A549 (cell line): ENCODE data around the gene GPX5. TPM values are rescaled to one million over a fixed set of nuclear protein-coding genes. Genes with fewer than 3 reads are reported as not detected.

Source experiments
- CBX8 ChIP-seq: fragments of 200-600 bp; sonication (generic); IDR thresholded peaks from 2 replicates; pipeline ENCODE4 v1.6.1; 2016
- CHD4 ChIP-seq: fragments of 200-600 bp; sonication (generic); IDR thresholded peaks from 2 replicates; pipeline ENCODE4 v1.6.1; 2016; ENCODE audit warnings: antibody characterized with exemption, mild to moderate bottlenecking, borderline replicate concordance
- ESRRA ChIP-seq: fragments of 150-350 bp; IDR thresholded peaks from 2 replicates; pipeline ENCODE4 v1.6.1; 2014; ENCODE audit warnings: mild to moderate bottlenecking, low read length, borderline replicate concordance
- HDAC2 ChIP-seq: fragments of 200-600 bp; sonication (generic); IDR thresholded peaks from 2 replicates; pipeline ENCODE4 v1.6.1; 2016
- polyA plus RNA-seq, 4 experiments: library from polyadenylated mRNA; depleted of rRNA in 3 of 4; stranded (reverse); fragments of >200 nt; fragmentation: RNase III in 1 of 4; extraction: RNeasy Plus Mini Kit Qiagen cat#74134 plus additional on column Dnase treatment in 1 of 4; gene quantifications; 2 replicates in 3 of 4; 3 replicates in 1 of 4; pipeline ENCODE4 v1.2.3, GENCODE V29; 2011 to 2017
- TF ChIP-seq, protein P1 (sequence below): IDR thresholded peaks from 2 replicates; pipeline ENCODE4 v1.6.1; 2012

GPX5 gene
- polyA plus RNA-seq, 2 of the 4 experiments (the other 2 are of a cell fraction), result not detected

DNA sequence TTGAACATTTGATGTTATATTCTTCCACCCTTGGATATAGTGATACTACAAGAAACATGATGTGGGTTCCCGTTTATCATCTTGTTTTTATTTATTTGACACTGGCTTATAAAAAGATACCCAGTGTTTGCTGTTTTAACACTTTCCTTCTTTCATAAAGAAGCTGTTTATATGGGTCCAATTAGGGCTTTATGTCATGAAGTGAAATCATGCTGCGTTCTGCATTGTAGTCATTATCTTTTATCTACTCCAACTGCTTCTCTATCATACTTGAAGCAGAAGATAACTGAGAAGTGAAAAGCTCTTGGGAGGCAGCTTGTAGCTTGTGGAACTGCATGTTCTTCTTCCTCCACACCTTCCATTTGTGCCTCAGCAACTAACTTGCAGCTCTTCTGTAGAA, 57.8 kb downstream of the GPX5 start (continued):
- TF ChIP-seq, protein P1, sequence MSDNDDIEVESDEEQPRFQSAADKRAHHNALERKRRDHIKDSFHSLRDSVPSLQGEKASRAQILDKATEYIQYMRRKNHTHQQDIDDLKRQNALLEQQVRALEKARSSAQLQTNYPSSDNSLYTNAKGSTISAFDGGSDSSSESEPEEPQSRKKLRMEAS, result no peak
- TF ChIP-seq HDAC2 (no peak), CBX8 (no peak), CHD4 (no peak), ESRRA (no peak)
- TF ChIP-seq, all 56 proteins: peak for 0

Other genes starting within 250 kb of the GPX5 start
- 5.2 and 7.0 TPM in 2 replicates for gene PGBD1, start 244.3 kb upstream of the GPX5 start, polyA plus RNA-seq (2011; rRNA removed)
- gene PGBD1, start 244.3 kb upstream of the GPX5 start, polyA plus RNA-seq (2017; fragmentation: RNase III; extraction: RNeasy Plus Mini Kit Qiagen cat#74134 plus additional on column Dnase treatment), result 3.7 to 4.1 TPM (median 3.7 TPM) in 3 replicates
- 4.0 and 4.8 TPM in 2 replicates for gene ZSCAN31, start 189.7 kb upstream of the GPX5 start, polyA plus RNA-seq (2011; rRNA removed)
- 3.0 to 3.6 TPM (median 3.1 TPM) in 3 replicates for gene ZSCAN31, start 189.7 kb upstream of the GPX5 start, polyA plus RNA-seq (2017; fragmentation: RNase III; extraction: RNeasy Plus Mini Kit Qiagen cat#74134 plus additional on column Dnase treatment)
- 2.7 and 3.5 TPM in 2 replicates for gene ZKSCAN3, start 175.9 kb upstream of the GPX5 start, polyA plus RNA-seq (2011; rRNA removed)
- 1.5 to 1.6 TPM (median 1.6 TPM) in 3 replicates for gene ZKSCAN3, start 175.9 kb upstream of the GPX5 start, polyA plus RNA-seq (2017; fragmentation: RNase III; extraction: RNeasy Plus Mini Kit Qiagen cat#74134 plus additional on column Dnase treatment)
- 2.9 and 3.3 TPM in 2 replicates for gene ZSCAN12, start 126.1 kb upstream of the GPX5 start, polyA plus RNA-seq (2011; rRNA removed)
- gene ZSCAN12, start 126.1 kb upstream of the GPX5 start, polyA plus RNA-seq (2017; fragmentation: RNase III; extraction: RNeasy Plus Mini Kit Qiagen cat#74134 plus additional on column Dnase treatment), result 1.8 to 1.9 TPM (median 1.9 TPM) in 3 replicates
- not detected in 2 replicates for gene ZSCAN23, start 82.4 kb upstream of the GPX5 start, polyA plus RNA-seq (2011; rRNA removed)
- gene ZSCAN23, start 82.4 kb upstream of the GPX5 start, polyA plus RNA-seq (2017; fragmentation: RNase III; extraction: RNeasy Plus Mini Kit Qiagen cat#74134 plus additional on column Dnase treatment), result not detected in 3 replicates
- not detected in 2 replicates for gene GPX6, start 10.1 kb upstream of the GPX5 start, polyA plus RNA-seq (2011; rRNA removed)
- not detected in 3 replicates for gene GPX6, start 10.1 kb upstream of the GPX5 start, polyA plus RNA-seq (2017; fragmentation: RNase III; extraction: RNeasy Plus Mini Kit Qiagen cat#74134 plus additional on column Dnase treatment)